Measurements from ENCODE around the gene ARHGAP9. TPM values are rescaled to one million over a fixed set of nuclear protein-coding genes. Genes with fewer than 3 reads are reported as not detected.

ARHGAP9 gene
- total and polyA plus RNA-seq, 12 donors: 0.83 to 17.7 (median 3.8) TPM

DNA sequence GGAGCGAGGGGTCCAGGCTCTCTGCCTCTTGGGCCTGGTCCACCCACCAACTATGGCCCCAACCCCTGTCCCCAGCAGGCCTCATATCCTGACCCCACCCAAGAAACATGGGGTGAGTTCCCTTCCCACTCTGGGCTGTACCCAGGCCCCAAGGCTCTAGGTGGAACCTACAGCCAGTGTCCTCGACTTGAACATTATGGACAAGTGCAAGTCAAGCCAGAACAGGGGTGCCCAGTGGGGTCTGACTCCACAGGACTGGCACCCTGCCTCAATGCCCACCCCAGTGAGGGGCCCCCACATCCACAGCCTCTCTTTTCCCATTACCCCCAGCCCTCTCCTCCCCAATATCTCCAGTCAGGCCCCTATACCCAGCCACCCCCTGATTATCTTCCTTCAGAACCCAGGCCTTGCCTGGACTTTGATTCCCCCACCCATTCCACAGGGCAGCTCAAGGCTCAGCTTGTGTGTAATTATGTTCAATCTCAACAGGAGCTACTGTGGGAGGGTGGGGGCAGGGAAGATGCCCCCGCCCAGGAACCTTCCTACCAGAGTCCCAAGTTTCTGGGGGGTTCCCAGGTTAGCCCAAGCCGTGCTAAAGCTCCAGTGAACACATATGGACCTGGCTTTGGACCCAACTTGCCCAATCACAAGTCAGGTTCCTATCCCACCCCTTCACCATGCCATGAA lies 8.6 kb downstream of the ARHGAP9 start:
- ATAC-seq (no peak), DNase-seq (no peak)
- peaks cover 0 to 33% (median 13%) of the 10 kb centered on the region in 9 donors for H3K4me1 ChIP-seq
- peaks cover 5 to 68% (median 54%) of the 10 kb centered on the region in 7 donors for H3K27me3 ChIP-seq
- intact Hi-C loops (cut with DNase I): no loop called here
- TF ChIP-seq, protein P1, sequence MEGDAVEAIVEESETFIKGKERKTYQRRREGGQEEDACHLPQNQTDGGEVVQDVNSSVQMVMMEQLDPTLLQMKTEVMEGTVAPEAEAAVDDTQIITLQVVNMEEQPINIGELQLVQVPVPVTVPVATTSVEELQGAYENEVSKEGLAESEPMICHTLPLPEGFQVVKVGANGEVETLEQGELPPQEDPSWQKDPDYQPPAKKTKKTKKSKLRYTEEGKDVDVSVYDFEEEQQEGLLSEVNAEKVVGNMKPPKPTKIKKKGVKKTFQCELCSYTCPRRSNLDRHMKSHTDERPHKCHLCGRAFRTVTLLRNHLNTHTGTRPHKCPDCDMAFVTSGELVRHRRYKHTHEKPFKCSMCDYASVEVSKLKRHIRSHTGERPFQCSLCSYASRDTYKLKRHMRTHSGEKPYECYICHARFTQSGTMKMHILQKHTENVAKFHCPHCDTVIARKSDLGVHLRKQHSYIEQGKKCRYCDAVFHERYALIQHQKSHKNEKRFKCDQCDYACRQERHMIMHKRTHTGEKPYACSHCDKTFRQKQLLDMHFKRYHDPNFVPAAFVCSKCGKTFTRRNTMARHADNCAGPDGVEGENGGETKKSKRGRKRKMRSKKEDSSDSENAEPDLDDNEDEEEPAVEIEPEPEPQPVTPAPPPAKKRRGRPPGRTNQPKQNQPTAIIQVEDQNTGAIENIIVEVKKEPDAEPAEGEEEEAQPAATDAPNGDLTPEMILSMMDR (IDR thresholded peaks at IDR 0.05): no peak
- 89 to 90% methylated on average over 4 of the region's 4 CpGs for WGBS, 2 donors
- H3K4me3 ChIP-seq: no peak overlapping the region
- peaks cover 0 to 65% (median 0%) of the 10 kb centered on the region in 9 donors for H3K36me3 ChIP-seq
- no peaks in the 10 kb centered on the region for H3K9me3 ChIP-seq
- H3K27ac ChIP-seq: no peak overlapping the region

DNA sequence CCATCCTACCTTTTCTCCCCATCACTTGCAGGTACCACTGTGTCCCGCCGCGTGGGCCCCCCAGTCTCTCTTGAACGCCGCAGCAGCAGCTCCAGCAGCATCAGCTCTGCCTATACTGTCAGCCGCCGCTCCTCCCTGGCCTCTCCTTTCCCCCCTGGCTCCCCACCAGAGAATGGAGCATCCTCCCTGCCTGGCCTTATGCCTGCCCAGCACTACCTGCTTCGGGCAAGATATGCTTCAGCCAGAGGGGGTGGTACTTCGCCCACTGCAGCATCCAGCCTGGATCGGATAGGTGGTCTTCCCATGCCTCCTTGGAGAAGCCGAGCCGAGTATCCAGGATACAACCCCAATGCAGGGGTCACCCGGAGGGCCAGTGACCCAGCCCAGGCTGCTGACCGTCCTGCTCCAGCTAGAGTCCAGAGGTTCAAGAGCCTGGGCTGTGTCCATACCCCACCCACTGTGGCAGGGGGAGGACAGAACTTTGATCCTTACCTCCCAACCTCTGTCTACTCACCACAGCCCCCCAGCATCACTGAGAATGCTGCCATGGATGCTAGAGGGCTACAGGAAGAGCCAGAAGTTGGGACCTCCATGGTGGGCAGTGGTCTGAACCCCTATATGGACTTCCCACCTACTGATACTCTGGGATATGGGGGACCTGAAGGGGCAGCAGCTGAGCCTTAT lies 9.2 kb downstream of the ARHGAP9 start:
- peaks cover 0 to 26% (median 6%) of the 10 kb centered on the region in 9 donors for H3K4me1 ChIP-seq
- no peak overlapping the region for H3K27ac ChIP-seq
- ATAC-seq: no peak
- DNase-seq: no peak
- H3K4me3 ChIP-seq: no peak overlapping the region
- no peaks in the 10 kb centered on the region for H3K9me3 ChIP-seq
- peaks cover 5 to 61% (median 47%) of the 10 kb centered on the region in 7 donors for H3K27me3 ChIP-seq
- intact Hi-C loops (cut with DNase I): no loop called here
- H3K36me3 ChIP-seq: peaks cover 0 to 65% (median 0%) of the 10 kb centered on the region in 9 donors
- WGBS, 2 donors: 92% methylated on average over 14 of the region's 14 CpGs
- TF ChIP-seq, protein P1 (IDR thresholded peaks at IDR 0.05): no peak

DNA sequence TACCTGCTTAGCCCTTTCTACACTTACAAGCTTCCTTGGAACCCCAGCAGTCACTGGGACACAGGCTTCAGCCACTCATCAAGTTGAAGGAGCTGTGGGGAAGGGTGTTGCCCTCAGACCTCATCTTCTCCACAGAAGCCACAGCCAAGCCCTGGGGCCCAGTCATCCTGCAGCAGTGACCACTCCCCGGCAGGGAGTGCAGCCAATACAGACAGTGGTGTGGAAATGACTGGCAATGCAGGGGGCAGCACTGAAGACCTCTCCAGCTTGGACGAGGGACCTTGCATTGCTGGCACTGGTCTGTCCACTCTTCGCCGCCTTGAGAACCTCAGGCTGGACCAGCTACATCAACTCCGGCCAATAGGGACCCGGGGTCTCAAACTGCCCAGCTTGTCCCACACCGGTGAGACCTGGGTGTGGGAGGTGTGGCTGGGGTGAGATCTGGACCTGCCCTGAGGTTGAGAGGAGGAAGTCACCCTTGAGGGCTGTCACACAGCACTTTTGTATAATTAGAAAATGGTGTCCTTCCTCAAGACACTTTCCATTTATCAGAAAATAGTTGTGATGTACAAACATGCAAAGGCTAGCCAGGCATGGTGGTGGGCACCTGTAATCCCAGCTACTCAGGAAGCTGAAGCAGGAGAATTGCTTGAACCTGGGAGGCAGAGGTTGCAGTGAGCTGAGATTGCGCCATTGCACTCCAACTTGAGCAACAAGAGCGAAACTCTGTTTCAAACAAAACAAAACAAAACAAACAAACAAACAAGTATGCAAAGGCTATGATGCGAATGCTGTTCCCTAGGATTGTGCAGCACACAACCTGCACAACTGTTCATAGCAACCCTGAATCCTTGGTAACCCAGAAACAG lies 10.1 kb downstream of the ARHGAP9 start:
- Histone ChIP-seq H3K27ac (no peak overlapping the region), H3K9me3 (no peaks in the 10 kb centered on the region), H3K36me3 (peaks cover 0 to 56% (median 0%) of the 10 kb centered on the region in 9 donors), H3K4me3 (no peak overlapping the region), H3K4me1 (peaks cover 0 to 17% (median 0%) of the 10 kb centered on the region in 9 donors), H3K27me3 (peaks cover 0 to 52% (median 38%) of the 10 kb centered on the region in 7 donors)
- 83 to 85% methylated on average over 10 of the region's 10 CpGs for WGBS, 2 donors
- no peak for ATAC-seq
- intact Hi-C loops (cut with DNase I): loop anchor here in 2 of 10 donors (10.0 kb wide), 2 partner anchors 155 to 255 kb away; partner anchors contain the start of gene NXPH4 (in 1 of the 2)
- no peak for DNase-seq
- TF ChIP-seq, protein P1 (IDR thresholded peaks at IDR 0.05): no peak

DNA sequence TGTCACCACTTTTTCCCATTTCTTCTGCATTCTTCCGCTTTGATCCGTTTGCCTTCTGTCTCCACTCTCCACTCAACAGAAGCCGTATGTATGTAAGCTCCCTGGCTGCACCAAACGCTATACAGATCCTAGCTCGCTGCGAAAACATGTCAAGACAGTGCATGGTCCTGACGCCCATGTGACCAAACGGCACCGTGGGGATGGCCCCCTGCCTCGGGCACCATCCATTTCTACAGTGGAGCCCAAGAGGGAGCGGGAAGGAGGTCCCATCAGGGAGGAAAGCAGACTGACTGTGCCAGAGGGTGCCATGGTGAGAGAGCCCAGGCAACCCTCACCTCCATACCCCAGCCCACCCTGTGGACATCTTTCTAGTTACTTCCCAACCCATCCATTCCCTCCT lies 11.8 kb downstream of the ARHGAP9 start:
- H3K4me3 ChIP-seq: no peak overlapping the region
- peaks cover 0 to 40% (median 0%) of the 10 kb centered on the region in 9 donors for H3K36me3 ChIP-seq
- ATAC-seq: no peak
- H3K9me3 ChIP-seq: no peaks in the 10 kb centered on the region
- intact Hi-C loops (cut with DNase I): loop anchor here in 2 of 10 donors (10.0 kb wide), 2 partner anchors 157 to 253 kb away; partner anchors contain the start of gene NXPH4 (in 1 of the 2)
- H3K27me3 ChIP-seq: peaks cover 0 to 36% (median 23%) of the 10 kb centered on the region in 7 donors
- no peak for DNase-seq
- H3K4me1 ChIP-seq: peaks cover 0 to 4% (median 0%) of the 10 kb centered on the region in 9 donors
- no peak overlapping the region for H3K27ac ChIP-seq
- WGBS, 2 donors: 76 to 82% methylated on average over 11 of the region's 11 CpGs
- TF ChIP-seq, protein P1 (IDR thresholded peaks at IDR 0.05): no peak
